Chondrocyte (in vitro differentiated cells): ENCODE results near the gene RHEB. TPM values are rescaled to one million over a fixed set of nuclear protein-coding genes. Genes with fewer than 3 reads are reported as not detected.

ENCODE experiments used
- DNase-seq: peaks from one replicate; pipeline ENCODE4 v3.0.0; 2021; ENCODE audit warnings: mixed read lengths, low spot score
- H3K27ac Mint-ChIP-seq: one replicate; pipeline ENCODE4 v1.8.0; 2021; ENCODE audit warnings: mild to moderate bottlenecking, moderate library complexity, mixed read lengths; ENCODE audit not compliant: unreplicated experiment
- H3K27me3 Mint-ChIP-seq: 2 replicates; pipeline ENCODE4 v1.8.0; 2021; ENCODE audit warnings: low read depth, mixed read lengths
- H3K36me3 Mint-ChIP-seq: 2 replicates; pipeline ENCODE4 v1.8.0; 2021; ENCODE audit warnings: low read depth, mixed read lengths
- H3K4me1 Mint-ChIP-seq: 2 replicates; pipeline ENCODE4 v1.8.0; 2021; ENCODE audit warnings: low read depth, mild to moderate bottlenecking, mixed read lengths
- H3K4me3 Mint-ChIP-seq: one replicate; pipeline ENCODE4 v1.8.0; 2021; ENCODE audit warnings: mild to moderate bottlenecking, moderate library complexity, mixed read lengths; ENCODE audit not compliant: unreplicated experiment
- H3K9me3 Mint-ChIP-seq: 2 replicates; pipeline ENCODE4 v1.8.0; 2021; ENCODE audit warnings: low read depth, mixed read lengths
- total RNA-seq: library from RNA; stranded (reverse); gene quantifications from 3 replicates; pipeline ENCODE4 v1.2.1, GENCODE V29; 2021
- TF ChIP-seq, protein P1 (sequence below): fragments of 200-600 bp; sonication (generic); IDR thresholded peaks from 2 replicates; pipeline ENCODE4 v1.5.0; 2021; ENCODE audit warnings: antibody characterized with exemption, mild to moderate bottlenecking, moderate library complexity

Gene RHEB
- total RNA-seq, 1 donor from 2014 or later: 126 TPM

GRCh38 chr7:151494298-151495284 lies 25.1 kb downstream of the RHEB start:
- H3K9me3 Mint-ChIP-seq: no peaks in the 10 kb centered on the region
- peaks cover 5% of the 10 kb centered on the region for H3K36me3 Mint-ChIP-seq
- TF ChIP-seq, protein P1, sequence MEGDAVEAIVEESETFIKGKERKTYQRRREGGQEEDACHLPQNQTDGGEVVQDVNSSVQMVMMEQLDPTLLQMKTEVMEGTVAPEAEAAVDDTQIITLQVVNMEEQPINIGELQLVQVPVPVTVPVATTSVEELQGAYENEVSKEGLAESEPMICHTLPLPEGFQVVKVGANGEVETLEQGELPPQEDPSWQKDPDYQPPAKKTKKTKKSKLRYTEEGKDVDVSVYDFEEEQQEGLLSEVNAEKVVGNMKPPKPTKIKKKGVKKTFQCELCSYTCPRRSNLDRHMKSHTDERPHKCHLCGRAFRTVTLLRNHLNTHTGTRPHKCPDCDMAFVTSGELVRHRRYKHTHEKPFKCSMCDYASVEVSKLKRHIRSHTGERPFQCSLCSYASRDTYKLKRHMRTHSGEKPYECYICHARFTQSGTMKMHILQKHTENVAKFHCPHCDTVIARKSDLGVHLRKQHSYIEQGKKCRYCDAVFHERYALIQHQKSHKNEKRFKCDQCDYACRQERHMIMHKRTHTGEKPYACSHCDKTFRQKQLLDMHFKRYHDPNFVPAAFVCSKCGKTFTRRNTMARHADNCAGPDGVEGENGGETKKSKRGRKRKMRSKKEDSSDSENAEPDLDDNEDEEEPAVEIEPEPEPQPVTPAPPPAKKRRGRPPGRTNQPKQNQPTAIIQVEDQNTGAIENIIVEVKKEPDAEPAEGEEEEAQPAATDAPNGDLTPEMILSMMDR: no peak
- peak overlapping the region; percentile 73 for H3K27ac Mint-ChIP-seq
- peaks cover 76% of the 10 kb centered on the region for H3K4me1 Mint-ChIP-seq
- H3K4me3 Mint-ChIP-seq: peak overlapping the region; percentile 5
- no peaks in the 10 kb centered on the region for H3K27me3 Mint-ChIP-seq
- no peak for DNase-seq

- peaks cover 68% of the 10 kb centered on the region for H3K4me1 Mint-ChIP-seq
Observed at GRCh38 chr7:151493083-151493482, 26.6 kb downstream of the RHEB start.

GRCh38 chr7:151491859-151492258 lies 27.8 kb downstream of the RHEB start:
- Mint-ChIP-seq H3K4me1 (peaks cover 62% of the 10 kb centered on the region), H3K4me3 (no peak overlapping the region), H3K27me3 (no peaks in the 10 kb centered on the region), H3K36me3 (peaks cover 12% of the 10 kb centered on the region), H3K27ac (peak overlapping the region; percentile 5), H3K9me3 (no peaks in the 10 kb centered on the region)
- DNase-seq: no peak
- TF ChIP-seq, protein P1: no peak

More at GRCh38 chr7:151493083-151493482, 26.6 kb downstream of the RHEB start:
- DNase-seq: no peak
- Mint-ChIP-seq H3K27ac (peak overlapping the region; percentile 80), H3K36me3 (peaks cover 12% of the 10 kb centered on the region), H3K4me3 (no peak overlapping the region), H3K9me3 (no peaks in the 10 kb centered on the region), H3K27me3 (no peaks in the 10 kb centered on the region)
- TF ChIP-seq, protein P1: no peak

GRCh38 chr7:151490456-151491105 lies 29.1 kb downstream of the RHEB start:
- no peaks in the 10 kb centered on the region for H3K27me3 Mint-ChIP-seq
- peak overlapping the region; percentile 66 for H3K27ac Mint-ChIP-seq
- H3K4me3 Mint-ChIP-seq: no peak overlapping the region
- H3K36me3 Mint-ChIP-seq: peaks cover 15% of the 10 kb centered on the region
- no peak for DNase-seq
- H3K4me1 Mint-ChIP-seq: peaks cover 60% of the 10 kb centered on the region
- no peaks in the 10 kb centered on the region for H3K9me3 Mint-ChIP-seq
- TF ChIP-seq, protein P1: no peak

GRCh38 chr7:151489498-151489897 lies 30.2 kb downstream of the RHEB start:
- H3K27ac Mint-ChIP-seq: peak overlapping the region; percentile 17
- no peak for DNase-seq
- peaks cover 61% of the 10 kb centered on the region for H3K4me1 Mint-ChIP-seq
- no peak overlapping the region for H3K4me3 Mint-ChIP-seq
- peaks cover 15% of the 10 kb centered on the region for H3K36me3 Mint-ChIP-seq
- TF ChIP-seq, protein P1: no peak
- H3K9me3 Mint-ChIP-seq: no peaks in the 10 kb centered on the region
- H3K27me3 Mint-ChIP-seq: no peaks in the 10 kb centered on the region
